Right lobe of liver (tissue), 4 donors: ENCODE data around the gene EPHA2.

Experiments
- CTCF ChIP-seq, 4 donors: fragments of 200-600 bp in 3 of 4; fragments of 450-650 bp in 1 of 4; IDR thresholded peaks; one replicate each; pipeline versions ENCODE4 v1.5.1 to v1.8.0; 2016 to 2022; ENCODE audit warnings: antibody characterized with exemption in 4 of 4, mild to moderate bottlenecking in 2 of 4
- POLR2A ChIP-seq: fragments of 450-650 bp; IDR thresholded peaks from one replicate; pipeline ENCODE4 v1.6.1; 2017; ENCODE audit warnings: antibody characterized with exemption, mild to moderate bottlenecking
- donor health status: DM: no; HTN: no; CAD: no.
- donor health status: DM: no; HTN: no; CAD: no.
- donor health status: DM: no; HTN: yes; CAD: no.

- TF ChIP-seq POLR2A (no peak), CTCF (IDR thresholded peaks at IDR 0.05) (no peak)
Measured at GRCh38 chr1:16093611-16094010, 62.3 kb downstream of the EPHA2 start.
